ENCODE results near the gene HBP1. TPM values are rescaled to one million over a fixed set of nuclear protein-coding genes. Genes with fewer than 3 reads are reported as not detected.

The HBP1 gene
- total and polyA plus RNA-seq, 2 of the 8 experiments (the other 6 are each of a cell fraction or from before 2014, with no cell fraction given) = 28.9 to 29.2 TPM

DNA sequence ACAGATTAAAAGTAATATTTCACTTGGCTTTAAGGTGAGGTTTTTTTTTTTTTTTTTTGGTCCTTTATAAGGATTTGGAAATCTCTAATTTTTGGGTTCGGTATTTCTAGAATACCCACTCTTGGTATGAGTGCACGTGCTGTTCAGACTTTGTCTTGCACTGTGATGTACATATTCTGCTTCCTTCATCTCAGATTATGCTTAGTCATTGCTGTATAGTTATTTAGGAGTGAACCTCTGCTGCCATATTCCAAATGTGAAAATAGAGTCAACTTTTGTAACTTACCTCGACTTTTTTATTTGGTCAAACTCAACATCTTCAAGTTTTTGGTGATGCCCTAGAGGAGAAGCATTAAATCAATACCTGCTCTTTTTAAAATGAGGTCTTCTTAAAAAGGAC is 40.1 kb upstream of the HBP1 start:
- Histone ChIP-seq H4K5ac (ENCODE audit: insufficient read length, low read depth, low read length) (no peak overlapping the region), H3K27me3 (replicated peaks in 1 of 4; ENCODE audit: control insufficient read depth in 3 of 4, extremely low read depth in 1 of 4, insufficient read depth in 3 of 4, low read length in 3 of 4) (no peaks in the 10 kb centered on the region), H3K23me2 (ENCODE audit: low read depth, low read length) (no peaks in the 10 kb centered on the region), H3K4me2 (ENCODE audit: insufficient read depth in 1 of 2, low read depth in 2 of 2, low read length in 2 of 2) (no peak overlapping the region), H2BK15ac (ENCODE audit: low read length) (no peak overlapping the region), H3K4me1 (replicated peaks in 1 of 4; ENCODE audit: control insufficient read depth in 3 of 4, insufficient read depth in 4 of 4, low read length in 3 of 4) (peaks cover 0 to 9% (median 4%) of the 10 kb centered on the region in 4 experiments; a peak in 4 of 7 replicates), H4K91ac (replicated peaks; ENCODE audit: insufficient read length, low read length) (no peak overlapping the region), H4K20me1 (replicated peaks in 1 of 2; ENCODE audit: control insufficient read depth in 1 of 2, insufficient read depth in 2 of 2, low read length in 2 of 2) (no peaks in the 10 kb centered on the region), H2BK12ac (ENCODE audit: low read depth, low read length) (no peak overlapping the region), H3K27ac (ENCODE audit: low read depth, low read length) (no peak overlapping the region), H3K14ac (ENCODE audit: insufficient read length) (no peak overlapping the region), H3K36me3 (ENCODE audit: control insufficient read depth in 2 of 4, insufficient read depth in 4 of 4, low read length in 3 of 4) (no peaks in the 10 kb centered on the region; a peak in 1 of 8 replicates), H2BK120ac (replicated peaks; ENCODE audit: low read depth, low read length) (no peak overlapping the region), H2BK5ac (ENCODE audit: low read depth, low read length) (no peak overlapping the region), H2AK5ac (ENCODE audit: low read depth, low read length) (no peak overlapping the region), H4K8ac (ENCODE audit: extremely low read depth, insufficient read depth, low read length) (no peak overlapping the region), H3K9ac (replicated peaks in 1 of 4; ENCODE audit: extremely low read depth in 1 of 4, low read depth in 3 of 4, low read length in 3 of 4) (no peak overlapping the region), H3K56ac (replicated peaks; ENCODE audit: insufficient read length, low read depth, low read length) (no peak overlapping the region), H3K79me1 (ENCODE audit: low read depth, low read length) (no peaks in the 10 kb centered on the region), H3K4ac (replicated peaks; ENCODE audit: insufficient read length, low read depth, low read length) (no peak overlapping the region), H3K9me3 (ENCODE audit: insufficient read depth in 2 of 2, low read depth in 1 of 2, low read length in 1 of 2) (no peaks in the 10 kb centered on the region), H3K79me2 (ENCODE audit: control insufficient read depth in 1 of 2, insufficient read depth in 2 of 2, low read length in 2 of 2) (no peaks in the 10 kb centered on the region; a peak in 1 of 4 replicates), H3K4me3 (ENCODE audit: extremely low read depth in 1 of 4, insufficient read depth in 2 of 4, low read depth in 3 of 4, low read length in 4 of 4) (no peak overlapping the region), H3K18ac (ENCODE audit: extremely low read depth, low read length) (no peak overlapping the region), H3K23ac (ENCODE audit: insufficient read length) (no peak overlapping the region), H2AFZ (ENCODE audit: low read length) (no peak overlapping the region), H2BK20ac (ENCODE audit: low read length) (no peak overlapping the region)
- no peak for DNase-seq (ENCODE audit: low read depth in 1 of 2, low spot score in 2 of 2)
- 88% methylated on average over 3 of the region's 3 CpGs; no CpG with 5 or more reads in 1 of the 2 experiments for WGBS, 2 experiments (ENCODE audit: extremely low coverage in 1 of 2, insufficient coverage in 1 of 2, insufficient read length in 1 of 2, insufficient replicate concordance in 2 of 2, low coverage in 1 of 2, low lambda C conversion rate in 2 of 2, missing lambda C conversion rate in 1 of 2)
- POLR2A ChIA-PET (ENCODE audit: partially characterized antibody) = no interaction called here
- FAIRE-seq = no peak
- CTCF ChIA-PET (ENCODE audit: partially characterized antibody) = interaction anchor here (0.6 kb wide), 1 partner anchor 76 kb away, joined by 3 read pairs; no protein-coding TSS in a partner anchor
- no peak for TF ChIP-seq POU5F1 (IDR thresholded peaks at IDR 0.05; ENCODE audit: low read depth, low read length)
- no peak for TF ChIP-seq FOSL1 (IDR thresholded peaks at IDR 0.05; ENCODE audit: insufficient read depth, low read depth, low read length)
- TF ChIP-seq RXRA (IDR thresholded peaks at IDR 0.05; ENCODE audit: insufficient read depth, low read depth, low read length) = no peak
- no peak for TF ChIP-seq TAF7 (optimal IDR thresholded peaks at IDR 0.05; ENCODE audit: borderline replicate concordance, low read depth, low read length)
- TF ChIP-seq EGR1 (IDR thresholded peaks at IDR 0.05; ENCODE audit: borderline replicate concordance, low read depth, low read length) = no peak
- no peak for TF ChIP-seq CHD2 (IDR thresholded peaks at IDR 0.05; ENCODE audit: low read length)

Data from H1 (cell line).